PFSK-1 (cell line): ENCODE measurements around the gene APOM.

Source experiments
- FOXP2 ChIP-seq: optimal IDR thresholded peaks from 2 replicates; pipeline ENCODE3; 2011; ENCODE audit warnings: borderline replicate concordance, control low read depth, inconsistent platforms; ENCODE audit not compliant: insufficient read depth; ENCODE audit errors: extremely low read length, extremely low read depth
- POLR2AphosphoS5 ChIP-seq: IDR thresholded peaks from 2 replicates; pipeline ENCODE4 v1.6.1; 2012; ENCODE audit warnings: low read depth, mild to moderate bottlenecking, control low read depth, low read length, moderate library complexity
- SIN3A ChIP-seq: IDR thresholded peaks from 2 replicates; pipeline ENCODE4 v1.6.1; 2012; ENCODE audit warnings: mild to moderate bottlenecking, low read length, moderate library complexity, borderline replicate concordance; ENCODE audit not compliant: insufficient read depth
- TAF1 ChIP-seq: IDR thresholded peaks from 2 replicates; pipeline ENCODE4 v1.6.1; 2012; ENCODE audit warnings: low read length, control low read depth, borderline replicate concordance; ENCODE audit not compliant: insufficient read depth
- TF ChIP-seq, protein P1 (sequence below), 2 experiments: IDR thresholded peaks; 2 replicates each; pipeline versions ENCODE4 v1.6.1 to v1.8.0; 2011 to 2012; ENCODE audit warnings: low read depth in 2 of 2, low read length in 2 of 2, control low read depth in 1 of 2, inconsistent platforms in 1 of 2, mild to moderate bottlenecking in 1 of 2, moderate library complexity in 1 of 2; ENCODE audit not compliant: insufficient read depth in 1 of 2

APOM gene

DNA sequence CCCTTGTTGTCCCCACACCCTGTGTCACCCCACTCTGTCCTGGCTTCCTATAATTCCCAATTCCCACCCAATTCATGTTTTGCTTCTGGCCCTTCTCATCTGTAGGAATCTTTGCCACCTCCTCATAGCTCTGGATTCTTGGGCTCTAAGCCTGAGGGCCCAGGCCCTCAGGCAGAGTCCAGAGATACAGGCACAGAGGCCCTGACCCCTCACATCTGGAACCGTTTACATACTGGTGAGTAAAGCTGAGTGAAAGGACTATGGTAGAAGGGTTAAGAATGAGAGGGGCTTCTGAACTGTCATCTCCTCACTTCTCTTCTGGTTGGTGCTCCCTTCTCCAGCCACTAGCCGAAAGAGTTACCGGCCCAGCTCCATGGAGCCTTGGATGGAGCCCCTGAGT lies 21.6 kb upstream of the APOM start:
- TF ChIP-seq, protein P1, sequence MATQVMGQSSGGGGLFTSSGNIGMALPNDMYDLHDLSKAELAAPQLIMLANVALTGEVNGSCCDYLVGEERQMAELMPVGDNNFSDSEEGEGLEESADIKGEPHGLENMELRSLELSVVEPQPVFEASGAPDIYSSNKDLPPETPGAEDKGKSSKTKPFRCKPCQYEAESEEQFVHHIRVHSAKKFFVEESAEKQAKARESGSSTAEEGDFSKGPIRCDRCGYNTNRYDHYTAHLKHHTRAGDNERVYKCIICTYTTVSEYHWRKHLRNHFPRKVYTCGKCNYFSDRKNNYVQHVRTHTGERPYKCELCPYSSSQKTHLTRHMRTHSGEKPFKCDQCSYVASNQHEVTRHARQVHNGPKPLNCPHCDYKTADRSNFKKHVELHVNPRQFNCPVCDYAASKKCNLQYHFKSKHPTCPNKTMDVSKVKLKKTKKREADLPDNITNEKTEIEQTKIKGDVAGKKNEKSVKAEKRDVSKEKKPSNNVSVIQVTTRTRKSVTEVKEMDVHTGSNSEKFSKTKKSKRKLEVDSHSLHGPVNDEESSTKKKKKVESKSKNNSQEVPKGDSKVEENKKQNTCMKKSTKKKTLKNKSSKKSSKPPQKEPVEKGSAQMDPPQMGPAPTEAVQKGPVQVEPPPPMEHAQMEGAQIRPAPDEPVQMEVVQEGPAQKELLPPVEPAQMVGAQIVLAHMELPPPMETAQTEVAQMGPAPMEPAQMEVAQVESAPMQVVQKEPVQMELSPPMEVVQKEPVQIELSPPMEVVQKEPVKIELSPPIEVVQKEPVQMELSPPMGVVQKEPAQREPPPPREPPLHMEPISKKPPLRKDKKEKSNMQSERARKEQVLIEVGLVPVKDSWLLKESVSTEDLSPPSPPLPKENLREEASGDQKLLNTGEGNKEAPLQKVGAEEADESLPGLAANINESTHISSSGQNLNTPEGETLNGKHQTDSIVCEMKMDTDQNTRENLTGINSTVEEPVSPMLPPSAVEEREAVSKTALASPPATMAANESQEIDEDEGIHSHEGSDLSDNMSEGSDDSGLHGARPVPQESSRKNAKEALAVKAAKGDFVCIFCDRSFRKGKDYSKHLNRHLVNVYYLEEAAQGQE (IDR thresholded peaks at IDR 0.05; ENCODE audit: insufficient read depth in 1 of 2, low read depth in 2 of 2, low read length in 2 of 2), result no peak
- no peak for TF ChIP-seq POLR2AphosphoS5
- TF ChIP-seq FOXP2, result no peak

DNA sequence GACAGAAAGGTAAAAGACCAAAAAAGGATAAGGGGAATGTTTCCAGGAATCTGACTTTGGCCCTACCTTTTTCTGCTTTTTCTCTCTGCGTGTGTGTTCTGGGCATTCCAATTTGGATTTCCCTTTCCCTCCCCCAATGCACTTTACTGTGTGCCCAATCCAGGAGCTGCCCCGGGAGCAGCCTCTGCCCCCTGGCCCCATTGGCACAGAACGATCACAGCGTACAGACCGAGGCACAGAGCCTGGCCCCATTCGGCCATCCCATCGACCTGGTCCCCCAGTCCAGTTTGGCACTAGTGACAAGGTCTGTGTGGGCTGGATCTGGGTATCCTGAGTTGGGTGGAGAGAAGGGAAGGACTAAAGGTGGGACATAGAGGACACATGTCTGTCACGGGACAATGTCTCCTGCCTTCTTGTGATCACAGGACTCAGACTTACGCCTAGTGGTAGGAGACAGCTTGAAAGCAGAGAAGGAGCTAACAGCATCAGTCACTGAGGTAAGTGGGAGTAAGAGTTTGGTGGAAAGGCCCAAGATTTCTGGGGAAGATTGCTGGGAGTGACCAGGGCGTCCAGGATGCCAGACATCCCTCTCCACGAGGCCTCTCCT lies 20.6 kb upstream of the APOM start:
- TF ChIP-seq POLR2AphosphoS5 (no peak), TAF1 (no peak), FOXP2 (no peak), SIN3A (no peak)
- TF ChIP-seq, protein P1 (IDR thresholded peaks at IDR 0.05; ENCODE audit: insufficient read depth in 1 of 2, low read depth in 2 of 2, low read length in 2 of 2), result no peak

DNA sequence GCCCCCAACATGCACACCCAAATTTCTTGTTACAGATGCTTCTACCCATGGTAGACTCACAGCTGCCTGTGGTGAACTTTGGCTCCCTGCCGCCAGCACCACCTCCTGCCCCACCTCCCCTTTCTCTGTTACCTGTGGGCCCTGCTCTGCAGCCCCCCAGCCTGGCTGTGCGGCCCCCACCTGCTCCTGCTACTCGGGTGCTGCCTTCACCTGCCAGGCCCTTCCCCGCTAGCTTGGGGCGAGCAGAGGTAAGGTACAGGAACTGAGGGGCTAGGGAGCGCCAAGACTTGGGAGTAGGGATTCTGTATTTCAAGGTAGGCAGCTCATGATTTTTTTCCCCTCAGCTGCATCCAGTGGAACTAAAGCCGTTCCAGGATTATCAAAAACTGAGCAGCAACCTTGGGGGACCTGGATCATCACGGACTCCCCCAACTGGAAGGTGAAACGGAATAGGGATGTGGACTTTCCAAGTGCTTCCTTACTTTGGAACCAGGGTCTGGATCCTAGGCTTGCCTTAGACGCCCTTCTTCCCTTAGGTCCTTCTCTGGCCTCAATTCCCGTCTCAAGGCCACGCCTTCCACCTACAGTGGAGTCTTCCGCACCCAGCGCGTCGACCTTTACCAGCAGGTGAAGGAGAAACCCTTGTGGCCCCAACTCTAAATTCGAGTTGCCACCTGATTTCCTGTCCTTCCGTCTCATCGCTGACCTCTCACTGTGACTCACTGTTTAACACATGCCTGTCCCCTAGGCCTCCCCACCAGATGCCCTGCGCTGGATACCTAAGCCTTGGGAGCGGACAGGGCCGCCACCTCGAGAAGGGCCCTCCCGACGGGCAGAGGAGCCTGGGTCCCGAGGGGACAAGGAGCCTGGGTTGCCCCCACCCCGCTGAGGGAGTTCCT lies 18.7 kb upstream of the APOM start:
- TF ChIP-seq POLR2AphosphoS5 (0 out of 2 replicates have a peak, but pooled peaks have one; percentile 7), FOXP2 (no peak)

DNA sequence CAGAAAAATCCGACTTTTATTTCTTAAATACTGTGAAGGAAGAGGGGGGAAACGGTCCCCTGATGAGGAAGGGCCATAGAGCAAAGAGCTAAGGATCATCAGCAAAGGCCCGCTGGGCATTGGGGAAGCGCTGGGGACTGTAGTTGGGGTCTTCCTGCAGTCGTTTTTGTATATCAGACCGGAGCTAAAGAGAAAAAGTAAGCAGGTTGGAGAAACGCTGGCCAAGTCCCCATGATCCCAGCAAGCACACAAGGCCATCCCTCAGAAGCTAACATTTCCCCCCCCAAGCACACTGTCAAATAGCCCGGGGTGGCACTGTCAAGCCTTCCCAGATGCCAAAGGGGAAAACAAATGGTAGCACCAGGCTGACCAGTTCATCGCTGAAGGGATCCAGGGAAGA lies 16.7 kb upstream of the APOM start:
- TF ChIP-seq TAF1 (no peak), POLR2AphosphoS5 (peak; percentile 53)

DNA sequence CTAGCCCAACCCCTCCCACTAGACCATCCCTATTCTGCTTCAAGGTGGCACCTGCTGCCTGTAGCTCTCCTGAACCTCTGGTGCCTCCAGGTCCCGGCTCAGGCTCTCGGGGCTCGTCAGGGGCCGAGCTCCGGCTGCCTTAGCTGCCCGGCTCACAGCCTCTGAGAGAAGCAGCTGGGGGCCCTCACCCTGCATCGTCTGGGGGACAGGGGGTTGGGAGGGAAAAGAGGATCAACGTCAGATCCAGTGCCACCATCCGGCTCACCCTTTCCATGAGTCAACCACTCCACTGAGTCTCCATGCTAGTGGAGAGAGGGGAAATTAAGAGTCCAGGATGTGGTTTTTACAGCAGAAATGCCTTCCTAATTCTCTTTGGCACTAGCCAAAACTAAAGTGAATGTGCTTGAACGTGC lies 16.2 kb upstream of the APOM start:
- peak; percentile 60; the same call in 1 of the 2 replicates for TF ChIP-seq POLR2AphosphoS5
- TF ChIP-seq, protein P1 (IDR thresholded peaks at IDR 0.05; ENCODE audit: insufficient read depth in 1 of 2, low read depth in 2 of 2, low read length in 2 of 2), result no peak

DNA sequence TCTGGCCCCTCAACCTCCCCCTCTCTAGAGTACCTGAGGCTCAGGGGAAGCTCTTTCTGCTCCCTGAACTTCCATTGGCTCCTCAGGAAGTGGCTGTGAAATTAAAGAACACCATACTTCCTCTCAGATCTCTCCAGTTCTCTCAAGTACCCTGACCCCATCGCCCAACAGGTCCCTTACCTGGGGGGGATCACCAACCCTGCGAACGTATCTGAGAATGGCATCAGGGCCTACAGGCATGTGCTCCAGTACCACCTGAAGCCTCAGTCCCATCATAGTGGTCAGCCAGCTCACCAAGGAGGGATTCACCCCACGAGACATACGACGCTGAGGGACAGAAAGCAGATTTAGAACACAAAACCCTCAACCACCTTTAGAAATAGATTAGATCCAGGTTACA lies 15.1 kb upstream of the APOM start:
- TF ChIP-seq TAF1, result no peak

DNA sequence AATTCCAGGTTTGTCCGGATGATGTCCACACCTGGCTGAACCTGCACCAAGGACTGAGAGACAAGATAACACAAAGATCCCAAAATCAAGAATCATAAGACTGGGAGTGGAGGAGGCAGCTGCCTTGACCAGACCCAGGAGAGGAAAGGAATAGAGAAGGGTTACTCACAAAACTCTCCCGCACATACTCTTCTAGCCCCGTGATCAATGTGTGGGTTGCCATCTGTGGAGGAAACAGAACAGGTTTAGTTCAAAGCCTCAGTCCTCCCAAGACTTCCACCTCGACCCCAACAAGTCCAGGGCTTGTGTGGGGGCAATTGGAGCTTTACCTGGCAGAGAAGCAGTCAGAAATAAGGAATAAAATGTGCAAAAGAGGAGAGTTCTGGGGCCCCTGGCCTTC lies 14.3 kb upstream of the APOM start:
- TF ChIP-seq POLR2AphosphoS5, result no peak
- no peak for TF ChIP-seq TAF1
- TF ChIP-seq, protein P1 (IDR thresholded peaks at IDR 0.05; ENCODE audit: insufficient read depth in 1 of 2, low read depth in 2 of 2, low read length in 2 of 2), result no peak
- no peak for TF ChIP-seq FOXP2
- no peak for TF ChIP-seq SIN3A
